PFSK-1 (cell line): ENCODE results near the gene DYNC1I2.

Source experiments
- FOXP2 ChIP-seq: optimal IDR thresholded peaks from 2 replicates; pipeline ENCODE3; 2011; ENCODE audit warnings: borderline replicate concordance, control low read depth, inconsistent platforms; ENCODE audit not compliant: insufficient read depth; ENCODE audit errors: extremely low read length, extremely low read depth
- POLR2AphosphoS5 ChIP-seq: IDR thresholded peaks from 2 replicates; pipeline ENCODE4 v1.6.1; 2012; ENCODE audit warnings: low read depth, mild to moderate bottlenecking, control low read depth, low read length, moderate library complexity
- REST ChIP-seq, 2 experiments: IDR thresholded peaks; 2 replicates each; pipeline versions ENCODE4 v1.6.1 to v1.8.0; 2011 to 2012; ENCODE audit warnings: low read depth in 2 of 2, low read length in 2 of 2, control low read depth in 1 of 2, inconsistent platforms in 1 of 2, mild to moderate bottlenecking in 1 of 2, moderate library complexity in 1 of 2; ENCODE audit not compliant: insufficient read depth in 1 of 2
- SIN3A ChIP-seq: IDR thresholded peaks from 2 replicates; pipeline ENCODE4 v1.6.1; 2012; ENCODE audit warnings: mild to moderate bottlenecking, low read length, moderate library complexity, borderline replicate concordance; ENCODE audit not compliant: insufficient read depth
- TAF1 ChIP-seq: IDR thresholded peaks from 2 replicates; pipeline ENCODE4 v1.6.1; 2012; ENCODE audit warnings: low read length, control low read depth, borderline replicate concordance; ENCODE audit not compliant: insufficient read depth

DNA sequence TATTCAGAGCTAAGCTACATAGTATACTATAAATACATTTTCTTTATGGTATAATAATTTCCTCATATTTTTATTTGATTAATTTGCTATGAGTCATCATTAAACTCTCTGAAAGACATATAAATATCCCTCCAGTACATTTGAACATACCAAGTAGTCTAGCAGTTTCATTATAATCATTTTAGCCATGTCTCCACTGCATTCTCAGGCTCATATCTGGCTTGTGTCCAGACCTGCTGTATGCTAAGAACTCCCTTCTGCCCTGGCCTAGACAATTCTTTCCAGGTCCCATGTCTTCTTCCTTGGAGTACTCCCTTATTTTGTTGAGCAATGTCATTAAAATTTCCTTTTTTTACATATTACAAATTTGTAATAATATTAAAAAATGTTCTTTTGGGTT, 16.6 kb upstream of the DYNC1I2 start:
- TF ChIP-seq REST (IDR thresholded peaks at IDR 0.05; ENCODE audit: insufficient read depth in 1 of 2, low read depth in 2 of 2, low read length in 2 of 2) (no peak), POLR2AphosphoS5 (no peak), TAF1 (no peak), FOXP2 (no peak), SIN3A (no peak)
